Retinal pigment epithelial cell (primary cell): ENCODE results near the gene RERE.

Experiments
- DNase-seq: peaks from one replicate; pipeline ENCODE4 v3.0.0-alpha.2; 2010; ENCODE audit warnings: low read depth
- H3K4me3 ChIP-seq: 2 replicates; pipeline ENCODE4 v1.5.1; 2011; ENCODE audit warnings: mild to moderate bottlenecking, low read length, control low read depth, moderate library complexity
- TF ChIP-seq, protein P1 (sequence below): conservative IDR thresholded peaks from 2 replicates; pipeline ENCODE4 v1.5.1; 2011; ENCODE audit warnings: low read depth, low read length, control low read depth, inconsistent platforms

Gene RERE

DNA sequence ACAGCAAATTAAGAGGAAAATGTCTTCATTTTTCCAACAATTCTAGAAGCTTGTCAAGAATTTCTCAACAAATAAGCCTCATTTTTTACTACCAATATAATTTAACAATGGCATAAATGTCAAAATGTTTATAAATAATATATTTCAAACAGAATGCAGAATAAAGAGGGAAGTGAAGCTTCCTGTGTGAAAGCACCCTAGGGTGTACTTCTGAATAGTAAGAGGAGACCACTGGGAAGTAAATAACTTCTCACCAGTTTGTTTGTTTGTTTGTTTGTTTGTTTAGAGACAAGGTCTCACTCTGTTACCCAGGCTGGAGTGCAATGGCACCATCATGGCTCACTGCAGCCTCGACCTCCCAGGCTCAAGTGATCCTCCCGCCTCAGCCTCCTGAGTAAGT lies 255.2 kb downstream of the RERE start:
- H3K4me3 ChIP-seq, result no peak overlapping the region
- DNase-seq, result no peak
- TF ChIP-seq, protein P1, sequence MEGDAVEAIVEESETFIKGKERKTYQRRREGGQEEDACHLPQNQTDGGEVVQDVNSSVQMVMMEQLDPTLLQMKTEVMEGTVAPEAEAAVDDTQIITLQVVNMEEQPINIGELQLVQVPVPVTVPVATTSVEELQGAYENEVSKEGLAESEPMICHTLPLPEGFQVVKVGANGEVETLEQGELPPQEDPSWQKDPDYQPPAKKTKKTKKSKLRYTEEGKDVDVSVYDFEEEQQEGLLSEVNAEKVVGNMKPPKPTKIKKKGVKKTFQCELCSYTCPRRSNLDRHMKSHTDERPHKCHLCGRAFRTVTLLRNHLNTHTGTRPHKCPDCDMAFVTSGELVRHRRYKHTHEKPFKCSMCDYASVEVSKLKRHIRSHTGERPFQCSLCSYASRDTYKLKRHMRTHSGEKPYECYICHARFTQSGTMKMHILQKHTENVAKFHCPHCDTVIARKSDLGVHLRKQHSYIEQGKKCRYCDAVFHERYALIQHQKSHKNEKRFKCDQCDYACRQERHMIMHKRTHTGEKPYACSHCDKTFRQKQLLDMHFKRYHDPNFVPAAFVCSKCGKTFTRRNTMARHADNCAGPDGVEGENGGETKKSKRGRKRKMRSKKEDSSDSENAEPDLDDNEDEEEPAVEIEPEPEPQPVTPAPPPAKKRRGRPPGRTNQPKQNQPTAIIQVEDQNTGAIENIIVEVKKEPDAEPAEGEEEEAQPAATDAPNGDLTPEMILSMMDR, result no peak

GRCh38 chr1:8560611-8561544 lies 256.6 kb downstream of the RERE start:
- no peak overlapping the region for H3K4me3 ChIP-seq
- no peak for DNase-seq
- TF ChIP-seq, protein P1, result peak; percentile 91

DNA sequence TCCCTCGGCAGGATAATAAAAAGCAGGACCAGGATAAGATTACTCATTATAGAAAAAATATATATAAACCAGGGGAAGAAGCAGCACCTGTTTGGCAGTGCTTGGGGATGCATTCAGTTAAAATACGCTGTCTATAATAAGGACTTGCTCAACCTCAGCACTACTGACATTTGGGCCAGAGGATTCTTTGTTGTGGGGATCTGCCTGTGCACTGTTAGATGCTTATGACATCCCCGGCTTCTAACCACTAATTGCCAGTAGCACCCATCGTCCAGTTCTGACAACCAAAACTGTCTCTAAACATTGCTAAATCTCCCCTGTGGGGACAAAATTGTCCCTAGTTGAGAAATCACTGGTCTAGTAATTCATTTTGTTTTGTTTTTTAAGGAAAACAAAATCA lies 257.4 kb downstream of the RERE start:
- DNase-seq, result no peak
- H3K4me3 ChIP-seq, result no peak overlapping the region
- TF ChIP-seq, protein P1, result no peak

DNA sequence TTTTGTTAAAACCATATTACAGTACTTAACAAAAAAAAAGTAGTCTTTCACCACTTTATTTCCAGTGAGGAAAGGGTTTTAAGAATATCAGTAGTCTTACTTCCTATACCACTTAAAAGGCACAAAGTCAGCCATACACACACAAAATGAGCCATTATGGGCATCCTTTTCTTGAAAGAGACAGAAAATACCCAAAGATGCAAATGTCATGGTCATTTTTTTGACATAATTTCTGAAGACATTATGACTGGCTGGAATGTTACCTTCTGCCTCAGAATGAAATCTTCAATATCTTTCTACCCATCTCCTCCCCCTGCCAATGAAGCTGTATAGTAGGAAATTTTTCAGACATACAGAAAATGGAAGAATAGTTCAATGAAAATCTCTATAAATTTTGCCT lies 261.9 kb downstream of the RERE start:
- TF ChIP-seq, protein P1, result no peak
- DNase-seq, result no peak
- no peak overlapping the region for H3K4me3 ChIP-seq

GRCh38 chr1:8554956-8555534 lies 262.4 kb downstream of the RERE start:
- TF ChIP-seq, protein P1, result no peak
- peak; percentile 56 for DNase-seq
- no peak overlapping the region for H3K4me3 ChIP-seq

DNA sequence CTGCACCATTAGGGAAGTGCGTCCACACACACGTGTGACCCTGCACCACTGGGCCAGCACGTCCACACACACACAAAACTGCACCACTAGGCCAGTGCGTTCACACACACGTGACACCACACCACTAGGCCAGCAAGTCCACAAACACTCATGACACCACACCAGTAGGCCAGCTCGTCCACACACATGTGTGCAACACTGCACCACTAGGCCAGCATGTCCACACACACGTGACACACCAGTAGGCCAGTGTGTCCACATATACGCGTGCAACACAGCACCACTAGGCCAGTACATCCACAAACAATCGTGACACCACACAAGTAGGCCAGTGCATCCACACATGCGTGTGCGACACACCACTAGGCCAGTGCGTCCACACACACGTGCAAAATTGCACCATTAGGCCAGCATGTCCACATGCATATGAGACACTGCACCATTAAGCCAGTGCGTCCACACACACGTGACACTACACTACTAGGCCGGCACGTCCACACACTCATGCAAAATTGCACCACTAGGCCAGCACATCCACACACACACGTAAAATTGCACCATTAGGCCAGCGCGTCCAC lies 264.5 kb downstream of the RERE start:
- H3K4me3 ChIP-seq, result no peak overlapping the region
- no peak for DNase-seq
- TF ChIP-seq, protein P1, result no peak
